ENCODE results near the gene CREB5.

The CREB5 gene

DNA sequence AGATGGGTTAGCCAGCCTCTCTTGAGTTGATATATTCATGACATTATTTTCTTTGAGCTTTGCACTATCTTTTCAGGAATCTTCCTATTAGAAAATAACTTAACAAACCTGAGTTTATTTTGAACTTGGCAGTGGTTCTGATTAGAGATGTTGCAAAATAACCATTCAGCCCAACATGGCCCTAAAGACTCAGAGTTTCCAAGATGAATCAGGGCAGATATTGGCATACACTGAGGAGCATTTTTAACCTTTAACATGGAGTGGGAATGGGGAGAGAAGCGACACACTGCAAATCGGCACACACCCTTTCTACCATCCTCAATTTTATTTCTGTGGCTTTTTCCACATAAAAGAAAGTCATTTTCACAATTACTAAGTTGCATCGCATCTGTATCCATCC lies 355.0 kb downstream of the CREB5 start:
- H3K27ac ChIP-seq = no peak overlapping the region
- H3K36me3 ChIP-seq (ENCODE audit: insufficient read depth) = no peaks in the 10 kb centered on the region
- no peak overlapping the region for H3K4me2 ChIP-seq
- H4K20me1 ChIP-seq (ENCODE audit: insufficient read depth) = no peaks in the 10 kb centered on the region
- TF ChIP-seq, protein P1, sequence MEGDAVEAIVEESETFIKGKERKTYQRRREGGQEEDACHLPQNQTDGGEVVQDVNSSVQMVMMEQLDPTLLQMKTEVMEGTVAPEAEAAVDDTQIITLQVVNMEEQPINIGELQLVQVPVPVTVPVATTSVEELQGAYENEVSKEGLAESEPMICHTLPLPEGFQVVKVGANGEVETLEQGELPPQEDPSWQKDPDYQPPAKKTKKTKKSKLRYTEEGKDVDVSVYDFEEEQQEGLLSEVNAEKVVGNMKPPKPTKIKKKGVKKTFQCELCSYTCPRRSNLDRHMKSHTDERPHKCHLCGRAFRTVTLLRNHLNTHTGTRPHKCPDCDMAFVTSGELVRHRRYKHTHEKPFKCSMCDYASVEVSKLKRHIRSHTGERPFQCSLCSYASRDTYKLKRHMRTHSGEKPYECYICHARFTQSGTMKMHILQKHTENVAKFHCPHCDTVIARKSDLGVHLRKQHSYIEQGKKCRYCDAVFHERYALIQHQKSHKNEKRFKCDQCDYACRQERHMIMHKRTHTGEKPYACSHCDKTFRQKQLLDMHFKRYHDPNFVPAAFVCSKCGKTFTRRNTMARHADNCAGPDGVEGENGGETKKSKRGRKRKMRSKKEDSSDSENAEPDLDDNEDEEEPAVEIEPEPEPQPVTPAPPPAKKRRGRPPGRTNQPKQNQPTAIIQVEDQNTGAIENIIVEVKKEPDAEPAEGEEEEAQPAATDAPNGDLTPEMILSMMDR (conservative IDR thresholded peaks at IDR 0.05; ENCODE audit: low read depth, low read length) = no peak
- no peak overlapping the region for H2AFZ ChIP-seq (ENCODE audit: low read depth)
- no peaks in the 10 kb centered on the region for H3K27me3 ChIP-seq (ENCODE audit: insufficient read depth, low read depth)
- no peak overlapping the region for H3K9ac ChIP-seq
- H3K4me3 ChIP-seq (IDR thresholded peaks at IDR 0.05; ENCODE audit: insufficient read depth, low read depth, low read length) = no peak overlapping the region
- no peaks in the 10 kb centered on the region for H3K4me1 ChIP-seq (ENCODE audit: low read depth, poor library complexity, severe bottlenecking)
- H3K79me2 ChIP-seq (ENCODE audit: insufficient read depth, low read depth) = no peaks in the 10 kb centered on the region

DNA sequence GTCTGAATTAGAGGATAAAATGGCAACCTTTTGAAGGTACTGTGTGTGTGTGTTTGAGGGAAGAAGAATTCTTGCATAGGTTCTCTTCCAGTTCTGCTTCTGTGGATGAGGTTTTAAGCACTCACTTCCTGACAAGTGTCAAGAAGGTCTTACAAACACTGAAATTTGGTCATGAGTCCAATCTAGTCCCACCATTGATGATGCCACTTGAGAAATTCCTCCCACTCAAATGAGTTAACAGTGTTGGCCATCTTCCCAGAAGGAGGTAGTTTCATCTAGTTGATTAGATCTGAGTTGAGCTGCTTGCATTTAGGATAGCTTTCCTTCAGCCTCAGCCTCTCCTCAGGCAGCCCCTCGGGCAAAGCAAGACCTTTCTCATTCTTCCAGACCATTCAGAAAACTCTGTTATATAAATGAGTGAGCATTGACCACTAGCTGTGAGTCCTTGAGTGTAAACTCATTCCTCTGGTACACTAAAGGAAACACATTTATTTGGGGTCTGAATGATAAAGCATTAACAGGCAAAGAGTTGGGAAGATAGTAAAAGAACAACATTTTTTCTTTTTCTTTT lies 356.3 kb downstream of the CREB5 start:
- no peaks in the 10 kb centered on the region for H3K79me2 ChIP-seq (ENCODE audit: insufficient read depth, low read depth)
- no peaks in the 10 kb centered on the region for H3K36me3 ChIP-seq (ENCODE audit: insufficient read depth)
- H3K9ac ChIP-seq = no peak overlapping the region
- H3K4me3 ChIP-seq (IDR thresholded peaks at IDR 0.05; ENCODE audit: insufficient read depth, low read depth, low read length) = no peak overlapping the region
- H3K4me2 ChIP-seq = no peak overlapping the region
- TF ChIP-seq, protein P1 (conservative IDR thresholded peaks at IDR 0.05; ENCODE audit: low read depth, low read length) = no peak
- no peaks in the 10 kb centered on the region for H3K27me3 ChIP-seq (ENCODE audit: insufficient read depth, low read depth)
- no peak overlapping the region for H2AFZ ChIP-seq (ENCODE audit: low read depth)
- no peaks in the 10 kb centered on the region for H3K4me1 ChIP-seq (ENCODE audit: low read depth, poor library complexity, severe bottlenecking)
- H3K27ac ChIP-seq = no peak overlapping the region
- H4K20me1 ChIP-seq (ENCODE audit: insufficient read depth) = no peaks in the 10 kb centered on the region

DNA sequence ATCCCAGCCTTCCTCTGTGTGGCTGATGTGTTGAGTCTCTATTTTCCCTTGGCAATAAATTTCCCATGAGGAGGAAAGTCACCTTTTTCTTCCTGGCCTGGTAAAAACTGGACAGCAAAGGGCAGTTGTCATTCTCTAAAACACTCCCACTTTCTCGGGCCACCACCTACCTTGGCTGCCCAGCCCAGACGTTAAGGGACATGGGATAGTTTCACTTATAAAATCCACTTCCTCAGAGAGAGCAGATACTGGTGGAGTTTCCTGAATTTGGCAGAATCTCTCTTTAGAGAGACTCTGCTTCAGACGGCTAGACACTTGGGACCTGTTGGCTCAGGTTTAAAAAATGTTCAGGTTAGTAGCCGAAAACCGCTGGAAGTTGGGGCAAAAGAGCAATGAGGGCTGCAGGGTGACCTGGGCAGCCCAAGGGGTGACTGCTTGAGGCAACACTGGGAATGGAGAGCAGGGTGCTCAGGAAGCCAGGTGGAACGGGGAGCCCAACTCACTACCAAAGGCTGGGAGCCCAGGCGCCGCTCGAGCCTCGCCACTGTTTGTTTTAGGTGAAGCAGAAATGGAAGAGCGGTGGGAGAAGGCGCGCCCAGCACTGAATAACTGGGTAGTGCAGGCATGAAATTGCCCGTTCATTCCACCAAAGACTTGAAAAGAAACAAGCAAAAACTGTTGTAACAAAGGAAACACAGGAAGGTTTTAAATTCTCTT lies 359.7 kb downstream of the CREB5 start:
- no peaks in the 10 kb centered on the region for H3K79me2 ChIP-seq (ENCODE audit: insufficient read depth, low read depth)
- no peaks in the 10 kb centered on the region for H3K36me3 ChIP-seq (ENCODE audit: insufficient read depth)
- no peaks in the 10 kb centered on the region for H4K20me1 ChIP-seq (ENCODE audit: insufficient read depth)
- no peaks in the 10 kb centered on the region for H3K27me3 ChIP-seq (ENCODE audit: insufficient read depth, low read depth)
- no peaks in the 10 kb centered on the region for H3K4me1 ChIP-seq (ENCODE audit: low read depth, poor library complexity, severe bottlenecking)
- H2AFZ ChIP-seq (ENCODE audit: low read depth) = no peak overlapping the region
- H3K4me3 ChIP-seq (IDR thresholded peaks at IDR 0.05; ENCODE audit: insufficient read depth, low read depth, low read length) = no peak overlapping the region
- H3K4me2 ChIP-seq = no peak overlapping the region
- no peak overlapping the region for H3K9ac ChIP-seq
- no peak overlapping the region for H3K27ac ChIP-seq
- TF ChIP-seq, protein P1 (conservative IDR thresholded peaks at IDR 0.05; ENCODE audit: low read depth, low read length) = no peak

DNA sequence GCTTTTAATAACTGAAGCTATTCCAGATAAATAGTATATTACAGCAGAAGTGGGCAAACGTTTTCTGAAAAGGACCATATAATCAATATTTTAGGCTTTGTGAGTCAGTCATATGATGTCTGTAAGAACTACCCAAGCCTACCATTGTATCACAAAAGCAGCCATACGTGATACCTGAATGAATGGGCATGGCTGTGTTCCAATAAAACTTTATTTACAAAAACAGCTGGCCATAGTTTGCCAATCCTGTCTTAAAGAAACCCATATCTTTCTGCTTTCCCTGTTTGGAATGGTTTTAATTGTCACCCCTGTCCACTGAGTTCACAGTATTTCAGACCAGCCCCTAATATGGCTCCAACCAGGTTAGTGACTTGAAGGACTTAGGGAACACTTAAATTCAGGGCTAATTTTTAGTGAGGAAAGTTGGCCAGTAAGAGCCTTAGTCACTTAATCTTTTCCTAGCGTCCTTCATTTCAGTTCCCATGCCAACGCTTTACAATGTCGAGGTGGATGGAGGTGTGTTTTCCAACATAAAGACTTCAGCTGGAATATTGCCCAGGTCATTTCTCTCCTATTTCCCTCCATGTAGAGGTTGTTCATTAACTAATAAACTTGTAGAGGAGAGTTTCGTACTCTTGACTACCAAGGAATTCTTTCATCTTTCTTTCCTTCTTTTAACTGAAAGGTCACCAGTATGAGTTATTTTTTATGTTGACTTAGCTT lies 361.3 kb downstream of the CREB5 start:
- Histone ChIP-seq H4K20me1 (ENCODE audit: insufficient read depth) (no peaks in the 10 kb centered on the region), H3K27ac (no peak overlapping the region), H3K4me3 (IDR thresholded peaks at IDR 0.05; ENCODE audit: insufficient read depth, low read depth, low read length) (no peak overlapping the region), H3K4me1 (ENCODE audit: low read depth, poor library complexity, severe bottlenecking) (no peaks in the 10 kb centered on the region), H3K4me2 (no peak overlapping the region), H3K79me2 (ENCODE audit: insufficient read depth, low read depth) (no peaks in the 10 kb centered on the region), H2AFZ (ENCODE audit: low read depth) (no peak overlapping the region), H3K36me3 (ENCODE audit: insufficient read depth) (no peaks in the 10 kb centered on the region), H3K9ac (no peak overlapping the region), H3K27me3 (ENCODE audit: insufficient read depth, low read depth) (no peaks in the 10 kb centered on the region)
- TF ChIP-seq, protein P1 (conservative IDR thresholded peaks at IDR 0.05; ENCODE audit: low read depth, low read length) = no peak
